Epithelial cell of prostate (primary cell): ENCODE data around the gene MOB3B.

Experiments
- DNase-seq: peaks from one replicate; pipeline ENCODE4 v3.0.0-alpha.2; 2011; ENCODE audit warnings: low read depth, low spot score
- H3K27ac ChIP-seq: fragments of 450-650 bp; 2 replicates; pipeline ENCODE4 v1.5.1; 2017; ENCODE audit warnings: mild to moderate bottlenecking

Gene MOB3B

DNA sequence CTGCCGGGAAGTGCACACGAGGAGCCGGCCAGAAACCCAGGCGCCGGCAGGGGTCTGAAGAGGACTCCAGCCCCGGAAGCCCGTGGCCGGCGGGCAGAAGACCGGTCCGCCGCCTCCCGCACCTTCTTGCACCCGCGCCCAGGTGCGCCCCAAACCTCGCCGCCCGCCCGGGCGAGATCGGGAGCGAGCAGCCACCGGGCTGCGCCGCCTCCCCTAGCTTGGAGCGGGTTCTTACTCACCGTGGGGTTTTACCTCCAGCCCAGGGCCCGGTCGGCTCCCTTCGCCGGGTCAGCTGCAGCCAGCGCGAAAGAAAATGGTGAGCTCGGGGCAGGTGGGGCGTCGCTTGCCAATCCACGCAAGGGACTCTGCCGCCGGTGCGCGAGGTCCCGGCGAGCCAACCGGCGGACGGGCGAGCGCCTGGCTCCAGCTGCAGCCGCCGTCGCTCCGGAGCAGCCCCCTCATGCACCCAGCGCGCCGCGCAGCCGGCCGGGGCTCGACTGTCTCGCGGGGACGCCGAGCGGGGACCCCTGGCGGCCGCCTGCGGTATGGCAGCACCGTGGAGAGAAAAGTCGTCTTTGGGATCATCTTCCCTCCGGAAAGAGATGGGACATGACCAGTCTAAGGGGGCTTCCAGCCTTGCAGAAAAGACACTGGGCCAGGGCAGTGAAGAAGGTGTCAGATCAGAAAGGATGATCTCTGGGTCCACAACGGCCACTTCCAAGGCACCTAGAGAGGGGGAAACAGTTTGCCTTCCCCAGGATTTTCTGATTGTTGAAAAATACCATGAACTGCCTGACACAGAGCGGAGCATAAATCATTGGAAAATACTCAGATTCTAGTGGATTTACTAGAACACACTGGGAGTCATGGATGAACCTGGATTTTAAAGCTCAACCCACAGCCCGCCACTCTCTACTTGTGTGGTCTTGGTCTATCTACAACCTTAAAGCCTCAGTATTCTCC is at the start of gene MOB3B:
Gene MOB3B (minus strand): TSS at position 499 of the 963 bp plus-strand sequence. CDS start 74,264 bp downstream, outside the sequence.
- peak within 1 kb of the TSS; percentile 89 for H3K27ac ChIP-seq
- no peak for DNase-seq

DNA sequence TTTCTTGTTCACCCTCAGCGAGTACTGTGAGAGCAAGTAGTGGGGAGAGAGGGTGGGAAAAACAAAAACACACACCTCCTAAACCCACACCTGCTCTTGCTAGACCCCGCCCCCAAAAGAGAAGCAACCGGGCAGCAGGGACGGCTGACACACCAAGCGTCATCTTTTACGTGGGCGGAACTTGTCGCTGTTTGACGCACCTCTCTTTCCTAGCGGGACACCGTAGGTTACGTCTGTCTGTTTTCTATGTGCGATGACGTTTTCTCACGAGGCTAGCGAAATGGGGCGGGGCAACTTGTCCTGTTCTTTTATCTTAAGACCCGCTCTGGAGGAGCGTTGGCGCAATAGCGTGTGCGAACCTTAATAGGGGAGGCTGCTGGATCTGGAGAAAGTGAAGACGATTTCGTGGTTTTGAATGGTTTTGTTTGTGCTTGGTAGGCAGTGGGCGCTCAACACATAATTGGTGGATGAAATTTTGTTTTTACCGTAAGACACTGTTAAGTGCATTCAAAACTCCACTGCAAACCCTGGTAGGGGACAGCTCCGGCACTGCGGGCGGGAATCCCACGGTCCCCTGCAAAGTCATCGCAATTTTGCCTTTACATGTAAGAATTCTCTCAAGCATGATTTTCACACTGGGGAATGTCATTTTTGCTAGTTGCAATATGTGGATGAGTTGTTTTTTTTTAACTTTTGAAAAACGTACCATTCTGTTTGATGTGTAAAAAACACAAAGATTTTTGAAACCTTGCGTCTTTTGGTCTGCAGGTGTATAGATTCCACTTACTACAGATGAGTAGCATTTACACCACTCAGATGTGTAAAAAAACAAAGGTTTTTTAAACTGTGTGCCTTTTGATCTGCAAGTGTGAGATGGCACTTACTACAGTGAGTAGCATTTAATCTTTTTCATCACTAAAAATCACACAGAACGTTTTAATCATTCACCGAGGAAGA is 44.3 kb upstream of the MOB3B start:
- H3K27ac ChIP-seq: peak overlapping the region; percentile 92
- DNase-seq: peak; percentile 99

DNA sequence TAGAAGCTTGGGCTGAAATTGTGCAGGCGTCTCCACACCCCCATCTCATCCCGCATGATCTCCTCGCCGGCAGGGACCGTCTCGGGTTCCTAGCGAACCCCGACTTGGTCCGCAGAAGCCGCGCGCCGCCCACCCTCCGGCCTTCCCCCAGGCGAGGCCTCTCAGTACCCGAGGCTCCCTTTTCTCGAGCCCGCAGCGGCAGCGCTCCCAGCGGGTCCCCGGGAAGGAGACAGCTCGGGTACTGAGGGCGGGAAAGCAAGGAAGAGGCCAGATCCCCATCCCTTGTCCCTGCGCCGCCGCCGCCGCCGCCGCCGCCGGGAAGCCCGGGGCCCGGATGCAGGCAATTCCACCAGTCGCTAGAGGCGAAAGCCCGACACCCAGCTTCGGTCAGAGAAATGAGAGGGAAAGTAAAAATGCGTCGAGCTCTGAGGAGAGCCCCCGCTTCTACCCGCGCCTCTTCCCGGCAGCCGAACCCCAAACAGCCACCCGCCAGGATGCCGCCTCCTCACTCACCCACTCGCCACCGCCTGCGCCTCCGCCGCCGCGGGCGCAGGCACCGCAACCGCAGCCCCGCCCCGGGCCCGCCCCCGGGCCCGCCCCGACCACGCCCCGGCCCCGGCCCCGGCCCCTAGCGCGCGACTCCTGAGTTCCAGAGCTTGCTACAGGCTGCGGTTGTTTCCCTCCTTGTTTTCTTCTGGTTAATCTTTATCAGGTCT is 43.5 kb upstream of the MOB3B start, which contains the start of gene C9orf72:
Gene C9orf72 (minus strand): TSS at position 564 of the 716 bp plus-strand sequence. CDS start 6,361 bp downstream, outside the sequence.
- no peak for DNase-seq

DNA sequence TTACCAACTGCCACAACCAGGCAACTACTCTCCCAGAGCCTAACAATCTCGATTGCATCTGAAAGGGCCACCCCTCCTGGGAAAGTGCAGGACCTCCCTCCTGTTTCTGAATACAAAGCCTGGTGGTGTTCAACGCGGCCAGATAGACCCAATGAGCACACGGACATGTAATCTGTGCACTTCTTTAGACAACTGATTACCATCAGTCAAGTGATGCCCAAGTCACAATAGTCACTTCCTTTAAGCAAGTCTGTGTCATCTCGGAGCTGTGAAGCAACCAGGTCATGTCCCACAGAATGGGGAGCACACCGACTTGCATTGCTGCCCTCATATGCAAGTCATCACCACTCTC is 42.9 kb upstream of the MOB3B start:
- peak; percentile 48 for DNase-seq
- H3K27ac ChIP-seq: peak overlapping the region; percentile 92

More for the DNA sequence above, 43.5 kb upstream of the MOB3B start, which contains the start of gene C9orf72:
- peak within 1 kb of the TSS; percentile 92 for H3K27ac ChIP-seq

DNA sequence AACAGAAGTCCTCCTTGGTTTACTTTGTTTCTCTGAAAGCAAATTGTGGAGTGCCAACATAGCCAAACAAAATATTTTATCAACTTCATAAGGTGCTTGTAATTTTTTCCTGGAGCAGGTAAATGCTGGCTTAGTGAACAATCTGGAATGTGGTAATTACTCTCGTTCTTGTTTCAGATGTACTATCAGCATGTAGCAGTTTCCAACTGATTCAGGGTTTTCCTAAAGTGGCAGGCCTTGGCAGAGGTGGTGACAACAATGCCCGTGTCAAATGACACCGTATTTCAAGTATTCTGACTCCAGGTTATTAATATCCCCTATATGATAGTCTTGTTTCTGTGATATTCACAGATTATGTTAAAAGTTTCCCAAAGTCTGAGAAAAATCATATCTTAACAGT is 42.4 kb upstream of the MOB3B start:
- DNase-seq: no peak
- peak overlapping the region; percentile 92 for H3K27ac ChIP-seq

DNA sequence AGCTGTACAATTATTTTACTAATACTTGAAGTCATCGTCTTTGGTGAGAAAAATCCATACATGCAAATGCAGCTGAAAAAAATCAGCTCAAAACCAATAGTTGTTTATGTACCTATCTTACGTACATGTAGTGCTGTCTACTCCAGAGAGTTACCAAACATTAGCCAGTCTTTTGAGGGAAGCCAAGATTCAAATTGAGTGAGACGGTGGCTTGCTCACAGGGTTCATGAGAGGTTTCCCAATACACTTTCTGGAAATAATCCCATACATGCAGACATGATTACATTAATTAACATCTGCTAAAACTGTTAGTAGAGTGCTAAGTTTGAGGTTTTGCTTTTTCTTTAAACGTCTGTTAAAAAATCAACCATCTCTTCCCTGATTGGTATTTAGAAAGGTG is 41.4 kb upstream of the MOB3B start:
- H3K27ac ChIP-seq: no peak overlapping the region
- DNase-seq: no peak

DNA sequence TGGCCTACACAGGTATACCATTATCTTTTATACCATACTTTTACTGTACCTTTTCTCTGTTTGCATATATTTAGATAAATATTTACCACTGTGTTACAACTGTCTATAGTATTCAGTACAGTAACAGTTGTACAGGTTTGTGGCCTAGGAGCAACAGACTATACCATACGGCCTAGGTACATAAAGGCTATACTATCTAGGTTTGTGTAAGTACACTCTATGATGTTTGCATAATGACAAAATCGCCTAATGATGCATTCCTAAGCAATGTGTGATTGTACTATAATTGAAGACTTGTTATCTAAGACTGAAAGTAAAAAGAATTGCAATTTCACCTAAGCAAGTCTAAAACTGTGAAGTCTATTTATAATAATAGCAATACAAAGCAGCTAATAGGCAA is 39.8 kb upstream of the MOB3B start:
- H3K27ac ChIP-seq: peak overlapping the region; percentile 49
- DNase-seq: no peak

DNA sequence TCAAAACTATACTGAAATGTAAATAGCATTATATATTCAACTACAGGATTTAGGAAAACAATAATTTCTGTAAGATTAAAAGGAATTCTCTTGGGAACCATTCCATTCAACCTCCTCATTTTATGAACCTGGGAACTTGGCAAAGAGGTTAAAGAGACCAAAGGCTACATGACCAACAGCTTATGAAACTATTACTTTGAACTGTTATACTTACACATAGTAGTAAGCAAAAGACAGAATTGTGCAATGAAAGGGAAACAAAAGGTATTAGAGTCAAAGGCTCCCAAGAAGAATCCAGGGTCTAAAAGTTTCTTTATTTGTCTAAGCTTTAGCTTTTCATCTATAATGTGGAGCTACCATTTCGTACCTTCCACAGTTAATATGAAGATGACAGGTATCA is 36.5 kb upstream of the MOB3B start:
- H3K27ac ChIP-seq: no peak overlapping the region
- DNase-seq: no peak

DNA sequence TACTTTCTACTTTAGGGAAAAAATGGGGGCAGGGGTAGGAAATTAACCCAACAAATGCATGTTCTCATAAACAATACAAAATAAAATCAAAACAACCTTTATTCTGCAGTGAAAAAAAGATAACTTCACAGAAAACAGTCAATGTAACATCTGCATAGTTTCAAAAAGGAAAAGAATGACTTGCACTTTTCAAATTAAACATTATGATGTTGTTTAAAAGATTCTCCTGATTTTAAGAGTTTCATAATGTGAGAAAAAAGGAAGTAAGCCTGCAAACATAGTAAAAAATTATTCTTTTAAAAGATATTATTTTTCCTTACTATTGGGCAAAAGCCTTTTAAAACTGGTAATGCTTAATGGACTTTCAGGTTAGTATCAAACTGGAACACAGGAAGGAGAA is 36.1 kb upstream of the MOB3B start:
- no peak overlapping the region for H3K27ac ChIP-seq
- DNase-seq: no peak

DNA sequence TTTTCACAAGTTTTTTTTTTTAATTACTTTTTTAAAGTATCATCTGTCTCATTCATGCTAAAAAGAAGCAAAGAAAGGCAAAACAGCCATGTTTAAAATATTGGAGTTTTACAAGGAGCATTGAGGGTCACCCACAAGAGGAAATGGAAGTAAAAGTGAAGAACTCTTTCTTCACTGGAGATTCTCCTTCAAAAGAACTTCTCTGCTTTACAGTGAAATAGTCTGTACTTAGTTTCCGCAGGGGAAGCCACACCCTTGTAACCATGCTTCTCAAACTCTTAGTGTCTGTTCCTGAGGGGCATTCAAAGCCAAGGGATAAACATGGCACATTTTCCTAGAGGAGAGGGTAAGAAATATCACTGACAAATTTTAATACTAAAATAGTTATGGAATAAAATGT is 35.1 kb upstream of the MOB3B start:
- H3K27ac ChIP-seq: no peak overlapping the region
- no peak for DNase-seq

DNA sequence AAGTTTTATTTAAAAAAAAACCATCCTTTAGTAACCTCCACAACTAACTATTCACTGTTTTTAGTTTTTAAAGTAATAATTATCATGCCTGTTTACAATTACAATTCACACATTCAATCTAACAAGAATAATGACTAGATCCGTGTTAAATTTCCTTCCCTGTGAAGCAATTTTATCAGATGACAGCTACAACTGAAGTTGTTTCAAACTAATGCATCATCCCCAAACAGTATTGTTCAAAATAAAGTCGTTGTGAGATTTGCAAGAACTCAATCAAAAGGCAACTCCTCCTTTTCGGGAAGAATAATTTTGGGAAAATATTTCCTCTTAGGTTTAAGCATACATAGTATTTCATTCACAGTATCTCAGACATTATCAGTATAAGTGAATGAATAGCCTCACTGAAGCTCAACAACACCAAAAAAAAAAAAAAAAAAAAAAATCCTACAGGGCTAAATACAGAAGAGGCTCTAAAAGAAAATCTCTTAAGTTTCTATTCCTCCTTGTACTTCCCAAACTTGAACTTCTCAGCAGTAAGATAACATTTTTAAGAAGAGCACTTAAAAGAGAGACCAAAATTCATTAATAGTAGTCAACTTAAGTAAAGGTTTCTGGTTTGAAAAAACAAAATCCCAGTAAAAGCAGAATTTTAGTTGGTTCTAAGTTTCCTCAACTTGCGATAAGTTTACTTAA is 34.3 kb upstream of the MOB3B start:
- no peak for DNase-seq
- H3K27ac ChIP-seq: no peak overlapping the region

DNA sequence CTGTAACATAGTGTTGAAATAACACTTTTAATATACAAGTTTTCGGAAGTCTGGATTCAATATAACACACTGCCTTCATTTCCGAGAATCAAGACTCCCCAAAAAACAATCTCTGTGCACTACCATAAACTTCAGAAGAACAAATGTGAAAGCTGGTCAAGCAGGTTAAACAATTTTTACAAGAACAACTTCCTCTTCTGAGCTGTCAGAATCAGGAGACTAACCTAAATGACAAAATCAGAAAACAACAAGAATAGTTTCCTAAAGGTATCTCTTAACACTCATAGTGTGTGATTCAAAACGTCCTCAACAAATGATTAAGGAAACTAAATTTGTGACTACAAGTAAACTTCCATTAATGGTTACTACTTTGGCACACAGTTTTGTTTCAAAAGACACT is 32.1 kb upstream of the MOB3B start:
- no peak for DNase-seq
- peak overlapping the region; percentile 9 for H3K27ac ChIP-seq

DNA sequence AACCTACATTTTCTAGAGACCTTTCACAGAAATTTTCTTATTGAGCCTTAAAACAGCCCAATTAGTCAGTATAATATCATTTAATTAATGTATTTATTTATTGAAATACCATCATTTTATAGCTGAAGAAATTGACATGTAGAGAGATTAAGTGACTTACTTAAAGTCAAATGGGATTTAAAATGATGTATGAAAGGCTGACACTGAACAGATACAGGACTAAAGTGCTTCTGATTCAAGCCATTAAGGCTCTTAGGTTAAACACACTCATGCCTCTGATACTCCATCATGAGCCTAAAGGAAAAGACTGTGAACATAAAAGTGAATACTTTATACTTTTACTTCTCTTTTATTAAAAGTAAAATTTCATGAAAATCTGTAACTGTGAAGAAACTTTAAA is 30.8 kb upstream of the MOB3B start:
- no peak for DNase-seq
- no peak overlapping the region for H3K27ac ChIP-seq

DNA sequence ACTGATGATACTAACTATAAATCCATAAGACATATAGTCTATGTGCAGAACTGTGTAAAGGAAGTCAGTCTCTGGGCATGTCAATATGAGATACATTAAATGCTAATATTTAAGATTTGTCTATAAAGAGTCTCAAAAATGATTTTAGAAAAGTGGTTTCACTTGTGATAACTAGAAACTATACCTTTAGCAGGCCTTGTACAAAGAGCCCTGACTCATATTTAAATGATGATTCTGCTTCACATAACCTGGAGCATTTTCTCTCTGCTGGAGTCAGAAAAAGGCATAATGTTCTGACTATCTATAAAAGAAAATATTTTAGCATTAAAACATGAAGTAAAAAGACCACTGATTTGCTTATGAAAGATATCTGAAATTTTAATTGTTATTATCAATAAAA is 28.7 kb upstream of the MOB3B start:
- DNase-seq: no peak
- no peak overlapping the region for H3K27ac ChIP-seq

DNA sequence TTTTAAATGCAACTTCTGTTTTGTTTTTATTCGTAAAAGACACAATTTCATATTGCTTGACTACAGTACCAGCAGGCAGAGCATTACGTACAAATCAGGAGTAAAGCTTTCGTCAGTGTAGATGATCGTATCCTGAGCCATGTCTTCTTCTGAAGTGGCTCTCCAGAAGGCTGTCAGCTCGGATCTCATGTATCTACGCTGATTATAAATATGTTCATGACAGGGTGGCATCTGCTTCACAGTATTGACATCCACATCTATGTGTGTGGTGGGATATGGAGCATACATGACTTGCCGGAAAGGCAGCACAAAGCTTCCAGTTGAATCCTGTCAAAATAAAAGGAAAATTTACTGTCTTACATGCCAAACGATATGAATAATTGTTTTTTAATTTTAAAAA is 26.9 kb upstream of the MOB3B start:
- DNase-seq: no peak
- no peak overlapping the region for H3K27ac ChIP-seq

DNA sequence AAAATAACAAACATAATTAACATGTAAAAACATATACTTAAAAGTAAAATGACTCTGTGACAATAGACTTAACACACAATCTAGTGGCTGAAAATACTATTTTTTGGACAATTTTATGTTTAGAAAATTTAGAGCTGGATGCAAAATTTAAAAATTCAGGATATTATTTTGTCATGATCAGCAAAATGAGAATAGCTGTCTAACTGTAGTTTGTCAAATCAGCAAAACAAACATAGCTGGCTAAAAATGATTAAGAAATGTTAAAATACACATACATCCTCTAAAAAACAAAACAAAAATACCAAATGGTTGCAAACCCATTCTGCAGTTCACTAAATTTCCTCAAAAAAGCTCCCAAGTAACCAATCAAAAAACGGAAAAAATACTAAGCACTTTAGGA is 25.1 kb upstream of the MOB3B start:
- no peak overlapping the region for H3K27ac ChIP-seq
- DNase-seq: no peak

DNA sequence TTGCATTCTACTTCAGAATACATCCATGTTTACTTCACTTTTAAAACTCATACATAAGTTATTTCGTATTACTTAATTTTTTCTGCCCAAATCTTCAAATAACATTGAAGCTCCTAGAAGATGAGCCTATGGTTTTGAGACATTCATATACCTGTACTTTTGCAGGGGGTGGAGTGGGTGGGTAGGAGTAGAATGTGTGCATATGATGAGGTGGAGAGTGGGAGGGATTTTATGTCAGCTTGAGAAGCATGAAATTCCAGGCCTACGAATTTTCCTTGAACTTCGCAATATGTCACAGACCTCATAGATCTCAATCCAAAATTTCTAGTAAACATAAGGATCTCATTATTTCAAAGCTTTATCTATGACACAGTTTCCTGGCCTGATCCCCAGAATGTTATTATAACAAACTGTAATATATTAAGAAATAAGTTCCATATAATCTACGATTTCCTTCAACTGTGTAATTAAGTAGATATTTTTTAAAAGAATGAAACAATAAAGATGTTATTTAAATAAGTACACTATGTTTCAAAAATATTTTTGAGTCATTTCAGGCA is 19.7 kb upstream of the MOB3B start:
- no peak for DNase-seq

DNA sequence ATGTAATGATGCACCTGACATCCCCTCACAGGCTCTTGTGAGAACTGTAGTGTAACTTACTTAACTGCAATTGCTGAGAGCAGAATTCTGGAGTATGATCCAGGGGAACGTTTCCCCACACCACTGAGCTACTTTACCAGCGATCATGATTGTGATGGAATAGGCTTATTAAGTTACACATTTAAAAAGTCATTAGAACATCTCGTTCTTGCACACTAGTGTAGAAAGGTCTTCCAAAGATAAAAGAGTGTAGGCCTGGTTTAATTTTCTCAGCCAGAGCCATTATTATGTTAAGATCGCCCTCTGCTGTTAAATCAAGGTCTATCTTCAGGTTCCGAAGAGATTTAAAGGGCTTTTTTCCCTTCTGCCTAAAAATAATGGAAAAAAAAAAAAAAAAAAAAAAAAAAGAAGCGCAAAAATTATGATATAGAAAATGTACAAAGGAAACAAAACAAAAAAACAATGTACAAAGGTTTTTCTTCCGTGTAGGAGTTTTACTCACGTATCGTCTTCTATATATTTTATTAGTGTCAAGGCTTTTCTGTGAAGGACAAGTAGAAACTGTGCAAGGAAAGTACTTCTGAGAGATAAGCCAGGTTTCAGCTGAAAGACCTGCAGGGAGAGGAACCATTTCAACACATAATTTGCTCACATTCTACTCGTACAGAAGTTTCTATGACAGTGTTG is 18.6 kb upstream of the MOB3B start:
- no peak overlapping the region for H3K27ac ChIP-seq
- DNase-seq: no peak

More for the DNA sequence above, 19.7 kb upstream of the MOB3B start:
- H3K27ac ChIP-seq: no peak overlapping the region

DNA sequence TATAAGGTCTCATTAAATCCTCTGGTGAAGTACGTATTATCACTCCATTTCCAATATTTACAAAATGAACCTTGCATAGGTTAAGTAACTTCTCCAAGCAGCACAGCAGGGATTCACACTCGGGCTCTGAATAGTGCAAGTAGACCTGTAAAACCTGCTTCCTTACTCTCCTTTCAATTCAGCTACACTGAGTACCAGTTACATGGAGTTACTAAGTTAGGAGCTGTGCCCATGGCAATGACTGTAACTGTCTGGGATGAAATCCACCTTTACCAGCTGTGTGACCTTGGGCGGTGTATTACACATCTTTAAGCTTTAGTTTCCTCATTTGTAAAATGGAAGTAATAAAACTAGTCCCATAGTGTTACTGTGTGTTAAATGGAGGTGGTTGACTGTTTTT is 15.9 kb upstream of the MOB3B start:
- H3K27ac ChIP-seq: no peak overlapping the region

More for the DNA sequence above, 15.9 kb upstream of the MOB3B start:
- no peak for DNase-seq
